Measurements from ENCODE around the gene WFIKKN2. TPM values are rescaled to one million over a fixed set of nuclear protein-coding genes. Genes with fewer than 3 reads are reported as not detected.

WFIKKN2 gene
- polyA plus RNA-seq, 1 of the 3 experiments (the other 2 are of a cell fraction), result not detected

GRCh38 chr17:50889528-50890118 is 54.2 kb downstream of the WFIKKN2 start (continued):
- TF ChIP-seq USF1 (IDR thresholded peaks at IDR 0.05; ENCODE audit: borderline replicate concordance, low read depth), result no peak
- TF ChIP-seq JUND (IDR thresholded peaks at IDR 0.05), result no peak
- TF ChIP-seq RFX5 (IDR thresholded peaks at IDR 0.05; ENCODE audit: low read length), result no peak
- no peak for TF ChIP-seq YY1 (IDR thresholded peaks at IDR 0.05; ENCODE audit: low read depth)
- no peak for TF ChIP-seq MXI1 (IDR thresholded peaks at IDR 0.05; ENCODE audit: low read depth, low read length)
- TF ChIP-seq RAD21 (IDR thresholded peaks at IDR 0.05; ENCODE audit: low read length), result no peak
- no peak for TF ChIP-seq EP300 (IDR thresholded peaks at IDR 0.05; ENCODE audit: borderline replicate concordance in 1 of 2, low read depth in 1 of 2, low read length in 1 of 2)
- no peak for TF ChIP-seq CHD2 (IDR thresholded peaks at IDR 0.05; ENCODE audit: low read length, partially characterized antibody)
- TF ChIP-seq FOXJ3 (CRISPR knock-in tag; IDR thresholded peaks at IDR 0.05), result no peak

DNA sequence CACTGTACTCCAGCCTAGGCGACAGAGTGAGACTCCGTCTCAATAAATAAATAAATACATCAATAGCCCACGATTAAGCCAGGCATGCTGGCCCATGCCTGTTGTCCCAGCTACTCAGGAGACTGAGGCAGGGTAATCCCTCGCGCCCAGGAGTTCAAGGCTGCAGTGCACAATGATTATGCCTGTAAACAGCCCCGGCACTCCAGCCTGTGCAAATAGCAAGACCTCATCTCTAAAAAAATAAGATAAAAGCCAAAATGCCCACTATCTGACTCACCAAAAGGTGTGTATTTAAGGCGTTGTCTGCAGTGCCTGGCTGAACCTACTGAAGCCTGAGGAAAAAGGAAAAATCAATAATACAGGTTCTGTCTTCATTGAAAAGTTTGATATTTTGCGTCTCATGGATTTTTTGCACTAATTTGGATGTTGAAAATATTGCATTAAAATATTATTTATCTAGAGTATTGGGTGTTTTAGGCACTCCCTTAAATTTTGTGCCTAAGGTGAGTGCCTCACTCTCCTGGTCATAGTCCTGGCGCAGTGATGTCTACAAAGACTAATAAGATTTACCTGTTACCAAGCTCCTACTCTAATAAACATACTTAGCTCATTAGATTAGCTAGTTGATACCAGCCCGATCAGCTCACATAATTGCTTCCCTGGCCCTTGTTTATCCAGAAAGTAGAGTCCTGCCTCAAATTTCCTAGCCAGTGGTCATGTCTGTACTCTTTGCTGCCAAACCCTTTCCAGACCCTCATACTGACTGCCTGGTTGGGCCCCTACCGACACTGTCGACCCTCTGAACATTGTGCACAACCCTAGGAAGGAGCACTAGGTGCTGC is 55.5 kb downstream of the WFIKKN2 start:
- WGBS (ENCODE audit: low lambda C conversion rate), result 76% methylated on average over 12 of the region's 12 CpGs
- Histone ChIP-seq H3F3A (replicated peaks; ENCODE audit: insufficient read depth) (no peaks in the 10 kb centered on the region), H3K4me1 (ENCODE audit: control insufficient read depth in 1 of 2, insufficient read depth in 2 of 2, low read depth in 1 of 2, low read length in 1 of 2) (peaks cover 0 to 9% of the 10 kb centered on the region in 2 experiments; a peak in 1 of 4 replicates), H3K27me3 (ENCODE audit: insufficient read depth) (no peaks in the 10 kb centered on the region), H3K36me3 (replicated peaks in 1 of 2; ENCODE audit: control insufficient read depth in 1 of 2, insufficient read depth in 2 of 2, low read length in 1 of 2) (no peaks in the 10 kb centered on the region), H3K9ac (no peak overlapping the region), H3K9me2 (no peaks in the 10 kb centered on the region), H3K9me3 (no peaks in the 10 kb centered on the region), H3K4me3 (ENCODE audit: low read depth in 2 of 2, low read length in 1 of 2) (no peak overlapping the region), H3K4me2 (no peak overlapping the region), H2AFZ (ENCODE audit: low read depth) (no peak overlapping the region), H3K79me2 (ENCODE audit: insufficient read depth) (no peaks in the 10 kb centered on the region), H4K20me1 (ENCODE audit: insufficient read depth) (no peaks in the 10 kb centered on the region), H3K27ac (ENCODE audit: low read depth in 2 of 2, low read length in 1 of 2) (peak overlapping the region in 1 of 2 experiments; percentile 7; a peak in 1 of 4 replicates)
- TF ChIP-seq TAF1 (IDR thresholded peaks at IDR 0.05; ENCODE audit: borderline replicate concordance, low read depth, low read length), result no peak
- no peak for TF ChIP-seq CHD2 (IDR thresholded peaks at IDR 0.05; ENCODE audit: low read length, partially characterized antibody)
- no peak for TF ChIP-seq PBX3 (IDR thresholded peaks at IDR 0.05)
- no peak for TF ChIP-seq POLR2AphosphoS5 (IDR thresholded peaks at IDR 0.05; ENCODE audit: low read depth, low read length)
- no peak for TF ChIP-seq GABPA (IDR thresholded peaks at IDR 0.05; ENCODE audit: low read depth)
- no peak for TF ChIP-seq MAX (IDR thresholded peaks at IDR 0.05; ENCODE audit: low read depth)
- no peak for TF ChIP-seq ZBTB33 (IDR thresholded peaks at IDR 0.05; ENCODE audit: borderline replicate concordance, low read depth)
- TF ChIP-seq, protein P1, sequence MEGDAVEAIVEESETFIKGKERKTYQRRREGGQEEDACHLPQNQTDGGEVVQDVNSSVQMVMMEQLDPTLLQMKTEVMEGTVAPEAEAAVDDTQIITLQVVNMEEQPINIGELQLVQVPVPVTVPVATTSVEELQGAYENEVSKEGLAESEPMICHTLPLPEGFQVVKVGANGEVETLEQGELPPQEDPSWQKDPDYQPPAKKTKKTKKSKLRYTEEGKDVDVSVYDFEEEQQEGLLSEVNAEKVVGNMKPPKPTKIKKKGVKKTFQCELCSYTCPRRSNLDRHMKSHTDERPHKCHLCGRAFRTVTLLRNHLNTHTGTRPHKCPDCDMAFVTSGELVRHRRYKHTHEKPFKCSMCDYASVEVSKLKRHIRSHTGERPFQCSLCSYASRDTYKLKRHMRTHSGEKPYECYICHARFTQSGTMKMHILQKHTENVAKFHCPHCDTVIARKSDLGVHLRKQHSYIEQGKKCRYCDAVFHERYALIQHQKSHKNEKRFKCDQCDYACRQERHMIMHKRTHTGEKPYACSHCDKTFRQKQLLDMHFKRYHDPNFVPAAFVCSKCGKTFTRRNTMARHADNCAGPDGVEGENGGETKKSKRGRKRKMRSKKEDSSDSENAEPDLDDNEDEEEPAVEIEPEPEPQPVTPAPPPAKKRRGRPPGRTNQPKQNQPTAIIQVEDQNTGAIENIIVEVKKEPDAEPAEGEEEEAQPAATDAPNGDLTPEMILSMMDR (IDR thresholded peaks at IDR 0.05), result no peak
- no peak for TF ChIP-seq FOSL2 (IDR thresholded peaks at IDR 0.05; ENCODE audit: borderline replicate concordance, low read depth)
- TF ChIP-seq RAD21 (IDR thresholded peaks at IDR 0.05; ENCODE audit: low read length), result no peak
- no peak for TF ChIP-seq ELF1 (IDR thresholded peaks at IDR 0.05)
- no peak for TF ChIP-seq RXRA (IDR thresholded peaks at IDR 0.05; ENCODE audit: borderline replicate concordance, low read depth)
- no peak for TF ChIP-seq IRF3 (IDR thresholded peaks at IDR 0.05; ENCODE audit: low read depth, low read length)
- TF ChIP-seq EP300 (IDR thresholded peaks at IDR 0.05; ENCODE audit: borderline replicate concordance in 1 of 2, low read depth in 1 of 2, low read length in 1 of 2), result no peak
- TF ChIP-seq TEAD4 (IDR thresholded peaks at IDR 0.05; ENCODE audit: borderline replicate concordance, insufficient read depth), result no peak
- no peak for DNase-seq
- ChIA-PET POLR2A (no interaction called here), CTCF (interaction anchor here (0.6 to 1.6 kb wide), 4 partner anchors 11 to 59 kb away, joined by 3 to 5 read pairs (median 4); no protein-coding TSS in a partner anchor)
